ENCODE measurements around the gene CCNF.

DNA sequence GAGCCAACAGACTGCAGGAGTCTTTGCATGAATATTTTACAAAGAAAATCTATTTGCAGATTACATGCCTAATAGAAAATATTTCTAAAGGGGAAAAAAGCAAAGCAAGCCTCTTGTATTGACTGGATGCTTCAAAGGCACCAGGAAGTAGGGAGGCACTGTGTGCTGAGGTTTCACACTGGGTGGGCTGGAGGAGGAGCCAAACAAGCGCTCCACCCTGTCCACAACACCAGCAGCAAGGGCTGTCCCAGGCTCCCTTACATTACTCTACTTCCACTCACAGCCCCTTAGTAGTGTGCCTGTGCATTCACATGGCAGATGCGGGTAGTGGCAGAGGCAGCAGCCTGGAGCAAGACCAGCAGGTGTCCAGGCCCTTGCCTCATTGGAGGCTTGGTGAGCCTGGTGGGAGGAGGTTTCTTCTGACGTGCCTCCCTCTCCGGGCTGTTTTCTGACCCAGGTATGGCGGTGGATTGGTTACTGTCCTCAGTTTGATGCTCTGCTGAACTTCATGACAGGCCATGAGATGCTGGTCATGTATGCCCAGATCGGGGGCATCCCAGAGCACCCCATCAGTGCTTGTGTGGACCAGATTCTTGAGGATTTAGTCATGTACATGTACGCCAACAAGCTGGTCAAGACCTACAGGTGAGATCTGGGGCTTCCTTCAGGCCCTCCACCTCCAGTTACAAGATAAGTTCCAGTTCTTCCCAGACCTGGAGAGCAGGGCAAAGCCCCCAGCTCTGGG is 7.0 kb upstream of the CCNF start:
- TF ChIP-seq, protein P1, sequence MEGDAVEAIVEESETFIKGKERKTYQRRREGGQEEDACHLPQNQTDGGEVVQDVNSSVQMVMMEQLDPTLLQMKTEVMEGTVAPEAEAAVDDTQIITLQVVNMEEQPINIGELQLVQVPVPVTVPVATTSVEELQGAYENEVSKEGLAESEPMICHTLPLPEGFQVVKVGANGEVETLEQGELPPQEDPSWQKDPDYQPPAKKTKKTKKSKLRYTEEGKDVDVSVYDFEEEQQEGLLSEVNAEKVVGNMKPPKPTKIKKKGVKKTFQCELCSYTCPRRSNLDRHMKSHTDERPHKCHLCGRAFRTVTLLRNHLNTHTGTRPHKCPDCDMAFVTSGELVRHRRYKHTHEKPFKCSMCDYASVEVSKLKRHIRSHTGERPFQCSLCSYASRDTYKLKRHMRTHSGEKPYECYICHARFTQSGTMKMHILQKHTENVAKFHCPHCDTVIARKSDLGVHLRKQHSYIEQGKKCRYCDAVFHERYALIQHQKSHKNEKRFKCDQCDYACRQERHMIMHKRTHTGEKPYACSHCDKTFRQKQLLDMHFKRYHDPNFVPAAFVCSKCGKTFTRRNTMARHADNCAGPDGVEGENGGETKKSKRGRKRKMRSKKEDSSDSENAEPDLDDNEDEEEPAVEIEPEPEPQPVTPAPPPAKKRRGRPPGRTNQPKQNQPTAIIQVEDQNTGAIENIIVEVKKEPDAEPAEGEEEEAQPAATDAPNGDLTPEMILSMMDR (IDR thresholded peaks at IDR 0.05) = no peak
- no peak for TF ChIP-seq POLR2A (IDR thresholded peaks at IDR 0.05; ENCODE audit: low read length)
- TF ChIP-seq HDAC2 (IDR thresholded peaks at IDR 0.05) = no peak
- TF ChIP-seq RAD21 (conservative IDR thresholded peaks at IDR 0.05 in 1 of 2, IDR thresholded peaks at IDR 0.05 in 1 of 2) = no peak
